SU-DHL-6 (cell line): Measurements from ENCODE around the gene CDC6.

Experiments used
- CTCF ChIP-seq: fragments of 200-600 bp; sonication (generic); IDR thresholded peaks from one replicate; pipeline ENCODE4 v1.5.1; 2017; ENCODE audit warnings: antibody characterized with exemption, mild to moderate bottlenecking, low read length, moderate library complexity; ENCODE audit not compliant: insufficient read depth, poor library complexity, severe bottlenecking
- EZH2phosphoT487 ChIP-seq: fragments of 200-600 bp; sonication (generic), shearing (Covaris generic); conservative IDR thresholded peaks from 2 replicates; pipeline ENCODE4 v1.6.1; 2018; ENCODE audit warnings: mild to moderate bottlenecking, antibody characterized with exemption, low read length, moderate library complexity, mixed read lengths

- no peak for TF ChIP-seq CTCF
- TF ChIP-seq EZH2phosphoT487 = no peak
Measured at GRCh38 chr17:40344421-40345160, 56.9 kb downstream of the CDC6 start.
